BJ (cell line): ENCODE data around the gene GATA5. TPM values are rescaled to one million over a fixed set of nuclear protein-coding genes. Genes with fewer than 3 reads are reported as not detected.

Experiments used
- CTCF ChIA-PET: fragments of 350-600 bp; formaldehyde crosslinking; extraction: SDS; loops from one replicate; lab custom pipeline; 2021; ENCODE audit warnings: antibody characterized with exemption, inconsistent platforms; lab: Yijun Ruan, JAX
- POLR2A ChIA-PET: fragments of 300-600 bp; sonication (Branson Sonifier 250); formaldehyde crosslinking; extraction: SDS; loops from one replicate; lab custom pipeline; 2021; ENCODE audit warnings: antibody characterized with exemption; lab: Charles Lee
- DNase-seq: peaks from one replicate; pipeline ENCODE4 v3.0.0-alpha.2; 2011; ENCODE audit warnings: low read depth
- H3K27me3 ChIP-seq: 2 replicates; pipeline ENCODE4 v1.6.0; 2011; ENCODE audit warnings: low read length; ENCODE audit not compliant: control insufficient read depth, insufficient read depth
- H3K36me3 ChIP-seq: 2 replicates; pipeline ENCODE4 v1.5.1; 2011; ENCODE audit warnings: low read length; ENCODE audit not compliant: control insufficient read depth, insufficient read depth
- H3K4me3 ChIP-seq: 2 replicates; pipeline ENCODE4 v1.5.1; 2011; ENCODE audit warnings: low read depth, mild to moderate bottlenecking, control low read depth, low read length
- CTCF ChIP-seq: IDR thresholded peaks from 2 replicates; pipeline ENCODE4 v1.5.1; 2011; ENCODE audit warnings: low read depth, mild to moderate bottlenecking, control low read depth, inconsistent platforms, low read length, moderate library complexity; ENCODE audit not compliant: insufficient read depth
- polyA plus RNA-seq: library from polyadenylated mRNA; depleted of rRNA; stranded (reverse); fragments of >200 nt; gene quantifications from 2 replicates; pipeline ENCODE4 v1.2.3, GENCODE V29; 2011

Gene GATA5
- polyA plus RNA-seq, 1 experiment = not detected

GRCh38 chr20:62470001-62470400 is 5.8 kb downstream of the GATA5 start:
- no peak for TF ChIP-seq CTCF
- ChIA-PET CTCF (no interaction called here), POLR2A (no interaction called here)
- Histone ChIP-seq H3K4me3 (no peak overlapping the region), H3K27me3 (peaks cover 13% of the 10 kb centered on the region), H3K36me3 (no peaks in the 10 kb centered on the region)
- DNase-seq = no peak

GRCh38 chr20:62469352-62469751 is 6.4 kb downstream of the GATA5 start:
- CTCF ChIA-PET = no interaction called here
- POLR2A ChIA-PET = no interaction called here
- H3K27me3 ChIP-seq = peaks cover 8% of the 10 kb centered on the region

GRCh38 chr20:62466806-62467537 is 8.8 kb downstream of the GATA5 start:
- DNase-seq = no peak
- H3K27me3 ChIP-seq = peaks cover 6% of the 10 kb centered on the region; the same call in 1 of the 2 replicates
- ChIA-PET CTCF (no interaction called here), POLR2A (no interaction called here)
- TF ChIP-seq CTCF = no peak
- H3K36me3 ChIP-seq = no peaks in the 10 kb centered on the region
- H3K4me3 ChIP-seq = no peak overlapping the region

More at GRCh38 chr20:62469352-62469751, 6.4 kb downstream of the GATA5 start:
- no peaks in the 10 kb centered on the region for H3K36me3 ChIP-seq
- DNase-seq = no peak
- no peak overlapping the region for H3K4me3 ChIP-seq
- TF ChIP-seq CTCF = no peak

- no peak overlapping the region for H3K4me3 ChIP-seq
- peaks cover 6% of the 10 kb centered on the region; the same call in 1 of the 2 replicates for H3K27me3 ChIP-seq
- H3K36me3 ChIP-seq = no peaks in the 10 kb centered on the region
- CTCF ChIA-PET = no interaction called here
- TF ChIP-seq CTCF = no peak
- DNase-seq = no peak
- POLR2A ChIA-PET = no interaction called here
Measured at GRCh38 chr20:62466072-62466760, 9.6 kb downstream of the GATA5 start.

- no peak for TF ChIP-seq CTCF
- ChIA-PET POLR2A (no interaction called here), CTCF (no interaction called here)
- Histone ChIP-seq H3K36me3 (no peaks in the 10 kb centered on the region), H3K27me3 (peaks cover 5% of the 10 kb centered on the region; the same call in 1 of the 2 replicates), H3K4me3 (no peak overlapping the region)
- DNase-seq = no peak
Measured at GRCh38 chr20:62464990-62465389, 10.8 kb downstream of the GATA5 start.
